Hindlimb muscle (tissue), 1 donor: ENCODE data around the gene SNRPE. TPM values are rescaled to one million over a fixed set of nuclear protein-coding genes. Genes with fewer than 3 reads are reported as not detected.

Experiments used
- DNase-seq: peaks from one replicate; pipeline ENCODE4 v3.0.0-alpha.2; 2013
- polyA plus RNA-seq: library from polyadenylated mRNA; unstranded; fragments of 120-200 nt; gene quantifications from one replicate; pipeline ENCODE4 v1.2.1, GENCODE V29; 2013; ENCODE audit not compliant: insufficient read length

The SNRPE gene
- polyA plus RNA-seq, 1 donor = 118 TPM

GRCh38 chr1:203880606-203881005 is 19.2 kb downstream of the SNRPE start:
- no peak for DNase-seq

GRCh38 chr1:203888807-203889251 is 27.4 kb downstream of the SNRPE start:
- no peak for DNase-seq

- no peak for DNase-seq
These were observed 30.6 kb downstream of the SNRPE start for GRCh38 chr1:203891950-203892349.

GRCh38 chr1:203898458-203899352 is 37.3 kb downstream of the SNRPE start:
- DNase-seq = no peak

- DNase-seq = no peak
These were observed 37.9 kb downstream of the SNRPE start for GRCh38 chr1:203899353-203899716.

GRCh38 chr1:203899869-203900714 is 38.7 kb downstream of the SNRPE start:
- no peak for DNase-seq

- no peak for DNase-seq
These were observed 40.2 kb downstream of the SNRPE start for GRCh38 chr1:203901581-203901980.

- no peak for DNase-seq
These were observed 43.9 kb downstream of the SNRPE start for GRCh38 chr1:203905275-203905674.

GRCh38 chr1:203906932-203907331 is 45.5 kb downstream of the SNRPE start:
- no peak for DNase-seq

- DNase-seq = no peak
These were observed 46.5 kb downstream of the SNRPE start for GRCh38 chr1:203907901-203908300.

GRCh38 chr1:203911806-203912205 is 50.4 kb downstream of the SNRPE start:
- DNase-seq = no peak

- no peak for DNase-seq
These were observed 51.7 kb downstream of the SNRPE start for GRCh38 chr1:203913073-203913521.

- DNase-seq = no peak
These were observed 52.9 kb downstream of the SNRPE start for GRCh38 chr1:203914292-203914691.

- DNase-seq = no peak
These were observed 54.4 kb downstream of the SNRPE start for GRCh38 chr1:203915811-203916210.

- no peak for DNase-seq
These were observed 55.4 kb downstream of the SNRPE start for GRCh38 chr1:203916756-203917155.

Other genes starting within 250 kb of the SNRPE start
- gene ATP2B4, start 234.8 kb upstream of the SNRPE start, polyA plus RNA-seq = 73.1 TPM
- 0.17 TPM for gene LAX1, start 96.4 kb upstream of the SNRPE start, polyA plus RNA-seq
- 11.3 TPM for gene ZBED6, start 66.0 kb upstream of the SNRPE start, polyA plus RNA-seq
- 82.4 TPM for gene ZC3H11A, start 66.0 kb upstream of the SNRPE start, polyA plus RNA-seq
- 30.2 TPM for gene SOX13, start 211.5 kb downstream of the SNRPE start, polyA plus RNA-seq